GM12875 (cell line): ENCODE data around the gene FOXL1.

ENCODE experiments used
- H3K4me3 ChIP-seq: one replicate; pipeline ENCODE4 v1.5.1; 2011; ENCODE audit warnings: low read depth, low read length, control low read depth
- CTCF ChIP-seq: IDR thresholded peaks from 2 replicates; pipeline ENCODE4 v1.5.1; 2011; ENCODE audit warnings: low read depth, mild to moderate bottlenecking, control low read depth, inconsistent platforms, low read length, moderate library complexity, borderline replicate concordance; ENCODE audit not compliant: insufficient read depth

FOXL1 gene

DNA sequence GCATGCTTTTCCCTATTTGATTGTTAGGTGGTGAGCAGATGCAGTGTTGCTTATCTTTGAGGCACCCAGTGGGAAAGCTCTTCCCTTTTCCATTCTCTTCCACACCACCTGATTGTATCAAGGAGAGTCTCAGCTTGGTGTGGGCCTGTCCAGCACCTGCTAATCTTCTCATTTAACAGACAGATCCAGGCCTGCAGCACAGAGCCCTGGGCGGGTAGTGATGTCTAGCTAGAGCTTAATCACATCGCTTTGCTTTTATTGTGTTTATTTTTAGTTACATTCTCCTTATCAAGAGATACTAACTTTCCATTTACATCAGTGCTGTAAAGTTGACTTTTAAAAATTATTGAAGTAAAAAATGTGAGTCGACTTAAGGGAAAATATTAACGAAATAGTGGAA is 24.2 kb downstream of the FOXL1 start:
- no peak overlapping the region for H3K4me3 ChIP-seq
- TF ChIP-seq CTCF = no peak

DNA sequence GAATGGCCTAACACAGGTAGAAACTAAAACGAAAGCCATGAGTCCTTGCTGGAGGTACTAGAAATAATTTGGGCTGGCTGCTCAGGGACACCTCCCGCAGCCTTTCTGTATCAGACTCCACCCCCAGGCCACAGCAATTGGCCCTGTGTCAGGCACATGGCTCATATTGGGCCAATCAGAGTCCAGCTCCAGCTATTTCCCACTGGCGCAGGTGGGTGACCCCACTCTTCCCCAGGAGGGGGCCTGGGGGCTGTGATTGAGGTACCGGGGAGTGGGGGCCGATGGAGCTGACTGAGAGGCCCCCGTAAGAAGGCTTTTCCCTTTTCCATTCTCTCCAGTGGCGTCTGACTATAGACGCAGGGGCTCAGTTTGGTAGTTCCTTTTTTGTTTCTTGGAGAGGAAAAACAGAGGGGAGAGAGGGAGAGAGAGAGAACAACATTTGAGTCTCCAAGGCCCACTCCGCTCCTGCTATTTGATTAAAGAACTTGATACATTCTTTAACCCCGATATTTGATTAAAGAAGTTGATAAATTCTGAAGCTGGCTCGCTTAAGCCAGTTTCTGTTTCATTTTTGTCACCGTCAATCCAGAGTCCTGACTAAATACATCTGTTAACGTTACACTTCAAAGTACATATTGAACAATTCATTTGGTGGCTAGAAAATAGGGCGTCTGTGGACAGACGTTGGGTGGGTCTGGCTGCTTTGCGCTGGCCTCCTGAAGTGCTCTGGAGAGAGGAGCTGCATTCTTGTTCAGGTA is 26.3 kb downstream of the FOXL1 start:
- TF ChIP-seq CTCF = no peak
- no peak overlapping the region for H3K4me3 ChIP-seq

DNA sequence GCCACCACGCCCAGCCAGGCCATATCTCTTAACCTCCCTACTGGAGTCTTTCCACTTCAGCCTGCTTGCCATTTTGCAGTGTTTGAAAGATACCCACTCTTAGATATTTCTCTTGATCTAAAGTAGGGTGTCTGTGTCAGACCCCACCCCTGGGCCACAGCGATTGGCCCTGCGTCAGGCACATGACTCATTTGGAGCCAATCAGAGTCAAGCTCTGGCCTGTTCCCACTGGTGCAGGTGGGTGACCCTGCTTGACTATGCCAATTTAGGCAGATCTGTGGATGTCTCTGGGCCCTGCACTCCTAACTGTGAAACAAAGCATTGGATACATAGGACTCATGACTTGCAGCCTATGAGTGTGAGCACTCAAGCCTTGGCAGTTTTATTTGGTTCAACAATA is 27.6 kb downstream of the FOXL1 start:
- no peak for TF ChIP-seq CTCF
- H3K4me3 ChIP-seq = no peak overlapping the region

GRCh38 chr16:86608301-86608747 is 30.0 kb downstream of the FOXL1 start:
- TF ChIP-seq CTCF = no peak
- H3K4me3 ChIP-seq = no peak overlapping the region

DNA sequence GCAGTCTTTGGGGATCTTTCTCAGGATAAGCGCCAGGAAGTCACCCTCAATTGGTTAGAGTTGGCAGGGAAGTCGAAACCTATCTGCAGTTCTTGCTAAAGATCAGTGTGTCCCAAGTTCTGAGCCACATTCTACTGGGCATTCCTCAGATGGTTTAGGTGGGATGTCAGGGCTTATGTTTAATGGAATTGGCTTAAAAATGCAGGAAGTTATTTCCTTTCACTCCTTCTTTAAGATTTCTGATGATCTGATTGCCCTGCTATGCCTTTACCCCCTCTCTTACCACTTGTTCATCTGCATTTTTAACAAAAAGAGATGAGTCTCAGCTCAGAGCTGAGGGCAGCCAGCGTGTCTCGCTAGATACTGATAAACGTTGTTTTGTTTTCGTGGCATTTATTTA is 30.8 kb downstream of the FOXL1 start:
- TF ChIP-seq CTCF = no peak
- H3K4me3 ChIP-seq = no peak overlapping the region

GRCh38 chr16:86609661-86610060 is 31.3 kb downstream of the FOXL1 start:
- TF ChIP-seq CTCF = no peak

GRCh38 chr16:86610779-86611524 is 32.6 kb downstream of the FOXL1 start:
- TF ChIP-seq CTCF = no peak
- no peak overlapping the region for H3K4me3 ChIP-seq

More at GRCh38 chr16:86609661-86610060, 31.3 kb downstream of the FOXL1 start:
- no peak overlapping the region for H3K4me3 ChIP-seq
